Neural progenitor cell (in vitro differentiated cells): ENCODE results near the gene TSPYL1.

Experiments used
- EZH2 ChIP-seq: fragments of 200-600 bp; sonication (generic); IDR thresholded peaks from 2 replicates; pipeline ENCODE4 v1.6.1; 2017; ENCODE audit warnings: antibody characterized with exemption, mild to moderate bottlenecking, moderate library complexity
- EZH2phosphoT487 ChIP-seq: fragments of 200-600 bp; sonication (generic); IDR thresholded peaks from 2 replicates; pipeline ENCODE4 v1.6.1; 2017; ENCODE audit warnings: antibody characterized with exemption
- TF ChIP-seq, protein P1 (sequence below): fragments of 200-600 bp; sonication (generic); IDR thresholded peaks from 2 replicates; pipeline ENCODE4 v1.5.1; 2017; ENCODE audit warnings: antibody characterized with exemption, mild to moderate bottlenecking

DNA sequence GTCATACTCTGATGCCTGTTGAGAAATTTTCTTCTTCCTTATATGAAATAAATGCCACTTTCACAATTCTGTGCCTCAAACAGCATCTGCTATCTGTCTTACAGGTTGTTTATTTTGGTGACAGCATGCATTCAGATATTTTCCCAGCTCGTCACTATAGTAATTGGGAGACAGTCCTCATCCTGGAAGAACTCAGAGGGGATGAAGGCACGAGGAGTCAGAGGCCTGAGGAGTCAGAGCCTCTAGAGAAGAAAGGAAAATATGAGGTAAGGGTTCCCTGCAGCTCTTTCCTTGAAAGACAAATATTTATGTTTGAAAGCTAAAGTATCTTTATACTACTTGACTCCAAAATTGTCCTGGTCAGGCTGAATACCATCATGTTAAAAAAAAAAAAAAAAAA lies 41.6 kb downstream of the TSPYL1 start:
- TF ChIP-seq, protein P1, sequence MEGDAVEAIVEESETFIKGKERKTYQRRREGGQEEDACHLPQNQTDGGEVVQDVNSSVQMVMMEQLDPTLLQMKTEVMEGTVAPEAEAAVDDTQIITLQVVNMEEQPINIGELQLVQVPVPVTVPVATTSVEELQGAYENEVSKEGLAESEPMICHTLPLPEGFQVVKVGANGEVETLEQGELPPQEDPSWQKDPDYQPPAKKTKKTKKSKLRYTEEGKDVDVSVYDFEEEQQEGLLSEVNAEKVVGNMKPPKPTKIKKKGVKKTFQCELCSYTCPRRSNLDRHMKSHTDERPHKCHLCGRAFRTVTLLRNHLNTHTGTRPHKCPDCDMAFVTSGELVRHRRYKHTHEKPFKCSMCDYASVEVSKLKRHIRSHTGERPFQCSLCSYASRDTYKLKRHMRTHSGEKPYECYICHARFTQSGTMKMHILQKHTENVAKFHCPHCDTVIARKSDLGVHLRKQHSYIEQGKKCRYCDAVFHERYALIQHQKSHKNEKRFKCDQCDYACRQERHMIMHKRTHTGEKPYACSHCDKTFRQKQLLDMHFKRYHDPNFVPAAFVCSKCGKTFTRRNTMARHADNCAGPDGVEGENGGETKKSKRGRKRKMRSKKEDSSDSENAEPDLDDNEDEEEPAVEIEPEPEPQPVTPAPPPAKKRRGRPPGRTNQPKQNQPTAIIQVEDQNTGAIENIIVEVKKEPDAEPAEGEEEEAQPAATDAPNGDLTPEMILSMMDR, result no peak
- no peak for TF ChIP-seq EZH2
- no peak for TF ChIP-seq EZH2phosphoT487
